ENCODE results near the gene NCK2.

DNA sequence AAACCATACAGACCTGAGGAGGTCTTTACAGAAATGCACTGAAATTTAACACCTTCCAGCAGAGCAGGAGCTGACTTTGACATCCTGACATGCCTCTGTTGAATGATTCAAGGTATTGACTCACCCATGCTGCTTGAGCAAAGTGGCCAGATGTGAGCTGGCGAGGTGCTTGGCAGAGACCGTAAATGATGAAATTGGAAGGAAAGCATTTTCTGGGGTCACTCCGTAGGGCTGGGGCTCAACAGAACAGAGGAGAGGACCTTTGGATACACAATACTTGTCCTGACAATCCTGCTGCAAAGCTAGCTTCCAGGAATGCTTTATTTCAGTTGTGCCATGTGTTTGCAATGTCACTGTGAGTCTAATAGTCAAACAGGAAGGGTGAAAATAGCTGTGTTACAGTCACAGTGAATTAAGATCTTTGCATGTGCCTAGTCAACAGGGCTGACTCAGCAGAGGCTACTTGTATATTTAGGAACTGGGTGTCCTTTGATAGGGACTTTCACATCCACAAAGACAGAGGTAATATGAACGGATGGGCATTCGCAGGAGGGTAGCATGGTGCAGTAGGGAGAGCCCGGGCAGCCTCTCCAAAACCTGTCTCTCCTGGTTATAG is 31.6 kb upstream of the NCK2 start:
- TF ChIP-seq POLR2A (IDR thresholded peaks at IDR 0.05) (no peak), POLR2AphosphoS5 (IDR thresholded peaks at IDR 0.05) (no peak)
- TF ChIP-seq, protein P1, sequence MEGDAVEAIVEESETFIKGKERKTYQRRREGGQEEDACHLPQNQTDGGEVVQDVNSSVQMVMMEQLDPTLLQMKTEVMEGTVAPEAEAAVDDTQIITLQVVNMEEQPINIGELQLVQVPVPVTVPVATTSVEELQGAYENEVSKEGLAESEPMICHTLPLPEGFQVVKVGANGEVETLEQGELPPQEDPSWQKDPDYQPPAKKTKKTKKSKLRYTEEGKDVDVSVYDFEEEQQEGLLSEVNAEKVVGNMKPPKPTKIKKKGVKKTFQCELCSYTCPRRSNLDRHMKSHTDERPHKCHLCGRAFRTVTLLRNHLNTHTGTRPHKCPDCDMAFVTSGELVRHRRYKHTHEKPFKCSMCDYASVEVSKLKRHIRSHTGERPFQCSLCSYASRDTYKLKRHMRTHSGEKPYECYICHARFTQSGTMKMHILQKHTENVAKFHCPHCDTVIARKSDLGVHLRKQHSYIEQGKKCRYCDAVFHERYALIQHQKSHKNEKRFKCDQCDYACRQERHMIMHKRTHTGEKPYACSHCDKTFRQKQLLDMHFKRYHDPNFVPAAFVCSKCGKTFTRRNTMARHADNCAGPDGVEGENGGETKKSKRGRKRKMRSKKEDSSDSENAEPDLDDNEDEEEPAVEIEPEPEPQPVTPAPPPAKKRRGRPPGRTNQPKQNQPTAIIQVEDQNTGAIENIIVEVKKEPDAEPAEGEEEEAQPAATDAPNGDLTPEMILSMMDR (IDR thresholded peaks at IDR 0.05): no peak

Data from prostate gland (tissue), 2 donors.